Spinal cord (tissue), 10 donors: ENCODE data around the gene IL21. TPM values are rescaled to one million over a fixed set of nuclear protein-coding genes. Genes with fewer than 3 reads are reported as not detected.
"Not testable (repeated sequence)": the region's sequence is repeated elsewhere in the genome, so short reads cannot be mapped to it uniquely, and the experiment has no call there.

Experiments used
- DNase-seq, 6 donors: peaks; one replicate each; pipeline versions ENCODE4 v3.0.0 to v3.0.0-alpha.2; 2013 to 2015; ENCODE audit warnings: low spot score in 6 of 6, low read depth in 4 of 6
- H3K27ac ChIP-seq: one replicate; pipeline ENCODE4 v1.5.1; 2013; ENCODE audit warnings: low read depth, low read length, control low read depth
- H3K27me3 ChIP-seq: one replicate; pipeline ENCODE4 v1.6.1; 2013; ENCODE audit warnings: low read length; ENCODE audit not compliant: control insufficient read depth, insufficient read depth
- H3K36me3 ChIP-seq: one replicate; pipeline ENCODE4 v1.6.1; 2013; ENCODE audit warnings: low read length; ENCODE audit not compliant: control insufficient read depth, insufficient read depth
- H3K4me1 ChIP-seq: one replicate; pipeline ENCODE4 v1.6.1; 2013; ENCODE audit warnings: low read length; ENCODE audit not compliant: control insufficient read depth, insufficient read depth
- H3K4me3 ChIP-seq: one replicate; pipeline ENCODE4 v1.5.1; 2013; ENCODE audit warnings: low read depth, low read length, control low read depth
- H3K9me3 ChIP-seq: one replicate; pipeline ENCODE4 v1.6.1; 2013; ENCODE audit warnings: low read length; ENCODE audit not compliant: control insufficient read depth, insufficient read depth
- WGBS: methylation state at CpG from one replicate; pipeline ENCODE4 v1.1.5; 2013; ENCODE audit warnings: missing lambda C conversion rate; ENCODE audit not compliant: insufficient coverage; 5-methylcytosine and 5-hydroxymethylcytosine counted together
- polyA plus RNA-seq, 2 donors: library from polyadenylated mRNA; unstranded; fragments of 120-200 nt; gene quantifications; one replicate each; pipeline ENCODE4 v1.2.1, GENCODE V29; 2013; ENCODE audit not compliant: insufficient read length in 2 of 2
- total RNA-seq, 2 donors: library from RNA; depleted of rRNA in 1 of 2; stranded (reverse); fragments of 120-200 nt in 1 of 2; fragments of >200 nt in 1 of 2; gene quantifications; one replicate each; pipeline versions ENCODE4 v1.2.3 to v1.2.4, GENCODE V29; 2013 to 2014
- donor health status: healthy.

IL21 gene
- total and polyA plus RNA-seq, 4 donors: not detected

GRCh38 chr4:122588453-122589238 is 32.2 kb downstream of the IL21 start:
- no peaks in the 10 kb centered on the region for H3K9me3 ChIP-seq
- no peak for DNase-seq
- H3K27ac ChIP-seq: no peak overlapping the region
- WGBS: 94% methylated on average over 2 of the region's 4 CpGs
- H3K27me3 ChIP-seq: no peaks in the 10 kb centered on the region
- no peak overlapping the region for H3K4me3 ChIP-seq
- H3K36me3 ChIP-seq: no peaks in the 10 kb centered on the region
- H3K4me1 ChIP-seq: peaks cover 3% of the 10 kb centered on the region

- H3K27ac ChIP-seq: no peak overlapping the region
- peak in 2 of 6 donors; percentile 24 to 27 for DNase-seq
- no CpG with 5 or more reads among the region's 1 CpG for WGBS
- peaks cover 3% of the 10 kb centered on the region for H3K4me1 ChIP-seq
- H3K9me3 ChIP-seq: no peaks in the 10 kb centered on the region
- H3K27me3 ChIP-seq: no peaks in the 10 kb centered on the region
- no peak overlapping the region for H3K4me3 ChIP-seq
- H3K36me3 ChIP-seq: no peaks in the 10 kb centered on the region
These were observed 36.3 kb downstream of the IL21 start for GRCh38 chr4:122584519-122584918.

GRCh38 chr4:122583906-122584305 is 37.0 kb downstream of the IL21 start:
- no peak overlapping the region for H3K4me3 ChIP-seq
- no peak overlapping the region for H3K27ac ChIP-seq
- no peaks in the 10 kb centered on the region for H3K9me3 ChIP-seq
- H3K4me1 ChIP-seq: peaks cover 3% of the 10 kb centered on the region
- peak in 1 of 6 donors; percentile 20 for DNase-seq
- H3K27me3 ChIP-seq: no peaks in the 10 kb centered on the region
- no peaks in the 10 kb centered on the region for H3K36me3 ChIP-seq
- 82% methylated on average over 2 of the region's 6 CpGs for WGBS

- DNase-seq: peak in 2 of 6 donors; percentile 31 to 56
- H3K27ac ChIP-seq: no peak overlapping the region
- WGBS: 83% methylated on average over 4 of the region's 9 CpGs
These were observed 42.8 kb downstream of the IL21 start for GRCh38 chr4:122577808-122578781.

GRCh38 chr4:122577189-122577553 is 43.7 kb downstream of the IL21 start:
- H3K4me3 ChIP-seq: no peak overlapping the region
- DNase-seq: no peak
- no peaks in the 10 kb centered on the region for H3K27me3 ChIP-seq
- H3K36me3 ChIP-seq: no peaks in the 10 kb centered on the region
- no CpG with 5 or more reads among the region's 2 CpGs for WGBS
- H3K27ac ChIP-seq: no peak overlapping the region
- H3K9me3 ChIP-seq: no peaks in the 10 kb centered on the region
- no peaks in the 10 kb centered on the region for H3K4me1 ChIP-seq

More at GRCh38 chr4:122577808-122578781, 42.8 kb downstream of the IL21 start:
- Histone ChIP-seq H3K9me3 (no peaks in the 10 kb centered on the region), H3K4me1 (no peaks in the 10 kb centered on the region), H3K36me3 (no peaks in the 10 kb centered on the region), H3K27me3 (no peaks in the 10 kb centered on the region), H3K4me3 (no peak overlapping the region)

- H3K4me1 ChIP-seq: no peaks in the 10 kb centered on the region
- H3K27me3 ChIP-seq: no peaks in the 10 kb centered on the region
- H3K4me3 ChIP-seq: no peak overlapping the region
- DNase-seq: peak in 4 of 6 donors; percentile 26 to 74 (median 50)
- no peak overlapping the region for H3K27ac ChIP-seq
- WGBS: no CpG with 5 or more reads among the region's 5 CpGs
- no peaks in the 10 kb centered on the region for H3K36me3 ChIP-seq
- H3K9me3 ChIP-seq: no peaks in the 10 kb centered on the region
These were observed 44.3 kb downstream of the IL21 start for GRCh38 chr4:122576261-122577188.

GRCh38 chr4:122574347-122574746 is 46.5 kb downstream of the IL21 start:
- not testable (repeated sequence) for H3K36me3 ChIP-seq, DNase-seq, H3K27me3 ChIP-seq, H3K4me1 ChIP-seq, H3K27ac ChIP-seq, H3K9me3 ChIP-seq, H3K4me3 ChIP-seq
- WGBS: 97% methylated on average over 9 of the region's 10 CpGs

- no peaks in the 10 kb centered on the region for H3K4me1 ChIP-seq
- no peak for DNase-seq
- WGBS: 60% methylated on average over 1 of the region's 2 CpGs
- H3K36me3 ChIP-seq: no peaks in the 10 kb centered on the region
- no peaks in the 10 kb centered on the region for H3K9me3 ChIP-seq
- no peaks in the 10 kb centered on the region for H3K27me3 ChIP-seq
- H3K4me3 ChIP-seq: no peak overlapping the region
- H3K27ac ChIP-seq: no peak overlapping the region
These were observed 58.4 kb downstream of the IL21 start for GRCh38 chr4:122562449-122562848.
